HEK293T (cell line): ENCODE measurements around the gene CNBP.

Experiments
- CTCF ChIA-PET: fragments of 350-600 bp; formaldehyde crosslinking; extraction: SDS; loops from one replicate; lab custom pipeline; 2021; ENCODE audit warnings: antibody characterized with exemption, inconsistent platforms; lab: Yijun Ruan, JAX
- POLR2A ChIA-PET: fragments of 350-600 bp; formaldehyde crosslinking; extraction: SDS; loops from one replicate; lab custom pipeline; 2020; ENCODE audit warnings: antibody characterized with exemption, inconsistent platforms; lab: Yijun Ruan, JAX
- DNase-seq: peaks from one replicate; pipeline ENCODE4 v3.0.0; 2012; ENCODE audit warnings: mixed read lengths; ENCODE audit errors: extremely low spot score
- ARNT ChIP-seq: fragments of 450-650 bp; IDR thresholded peaks from 2 replicates; pipeline ENCODE4 v1.6.1; 2017; ENCODE audit warnings: mild to moderate bottlenecking
- BHLHE40 ChIP-seq: fragments of 450-650 bp; IDR thresholded peaks from 2 replicates; pipeline ENCODE4 v1.6.1; 2016; ENCODE audit warnings: mild to moderate bottlenecking, moderate library complexity, borderline replicate concordance
- CTBP1 ChIP-seq: fragments of 450-650 bp; IDR thresholded peaks from 2 replicates; pipeline ENCODE4 v1.6.1; 2016; ENCODE audit warnings: borderline replicate concordance
- ELF4 ChIP-seq: fragments of 450-650 bp; IDR thresholded peaks from 2 replicates; pipeline ENCODE4 v1.6.1; 2017; ENCODE audit warnings: antibody characterized with exemption
- FOXA1 ChIP-seq: fragments of 450-650 bp; IDR thresholded peaks from 2 replicates; pipeline ENCODE4 v1.6.1; 2016; ENCODE audit warnings: mild to moderate bottlenecking
- FOXK2 ChIP-seq: fragments of 450-650 bp; IDR thresholded peaks from 2 replicates; pipeline ENCODE4 v1.6.1; 2016; ENCODE audit warnings: mild to moderate bottlenecking
- FOXM1 ChIP-seq: fragments of 450-650 bp; IDR thresholded peaks from 2 replicates; pipeline ENCODE4 v1.6.1; 2017; ENCODE audit warnings: mild to moderate bottlenecking, borderline replicate concordance
- HDGF ChIP-seq: fragments of 450-650 bp; IDR thresholded peaks from 2 replicates; pipeline ENCODE4 v1.6.1; 2017; ENCODE audit warnings: antibody characterized with exemption, borderline replicate concordance
- L3MBTL2 ChIP-seq: fragments of 450-650 bp; conservative IDR thresholded peaks from 2 replicates; pipeline ENCODE4 v1.6.1; 2016; ENCODE audit warnings: mild to moderate bottlenecking
- LEF1 ChIP-seq: fragments of 450-650 bp; IDR thresholded peaks from 2 replicates; pipeline ENCODE4 v1.6.1; 2017; ENCODE audit warnings: mild to moderate bottlenecking, borderline replicate concordance
- NFRKB ChIP-seq: fragments of 450-650 bp; IDR thresholded peaks from 2 replicates; pipeline ENCODE4 v1.6.1; 2016; ENCODE audit warnings: mild to moderate bottlenecking, moderate library complexity
- SP1 ChIP-seq: fragments of 450-650 bp; IDR thresholded peaks from 2 replicates; pipeline ENCODE4 v1.6.1; 2017
- SUZ12 ChIP-seq: fragments of 450-650 bp; IDR thresholded peaks from 2 replicates; pipeline ENCODE4 v1.6.1; 2016; ENCODE audit warnings: mild to moderate bottlenecking
- TARDBP ChIP-seq: fragments of 450-650 bp; IDR thresholded peaks from 2 replicates; pipeline ENCODE4 v1.6.1; 2016
- ZNF384 ChIP-seq: fragments of 450-650 bp; IDR thresholded peaks from 2 replicates; pipeline ENCODE4 v1.6.1; 2016
- TF ChIP-seq, protein P1 (sequence below): fragments of 450-650 bp; IDR thresholded peaks from 2 replicates; pipeline ENCODE4 v1.6.1; 2016

The CNBP gene

DNA sequence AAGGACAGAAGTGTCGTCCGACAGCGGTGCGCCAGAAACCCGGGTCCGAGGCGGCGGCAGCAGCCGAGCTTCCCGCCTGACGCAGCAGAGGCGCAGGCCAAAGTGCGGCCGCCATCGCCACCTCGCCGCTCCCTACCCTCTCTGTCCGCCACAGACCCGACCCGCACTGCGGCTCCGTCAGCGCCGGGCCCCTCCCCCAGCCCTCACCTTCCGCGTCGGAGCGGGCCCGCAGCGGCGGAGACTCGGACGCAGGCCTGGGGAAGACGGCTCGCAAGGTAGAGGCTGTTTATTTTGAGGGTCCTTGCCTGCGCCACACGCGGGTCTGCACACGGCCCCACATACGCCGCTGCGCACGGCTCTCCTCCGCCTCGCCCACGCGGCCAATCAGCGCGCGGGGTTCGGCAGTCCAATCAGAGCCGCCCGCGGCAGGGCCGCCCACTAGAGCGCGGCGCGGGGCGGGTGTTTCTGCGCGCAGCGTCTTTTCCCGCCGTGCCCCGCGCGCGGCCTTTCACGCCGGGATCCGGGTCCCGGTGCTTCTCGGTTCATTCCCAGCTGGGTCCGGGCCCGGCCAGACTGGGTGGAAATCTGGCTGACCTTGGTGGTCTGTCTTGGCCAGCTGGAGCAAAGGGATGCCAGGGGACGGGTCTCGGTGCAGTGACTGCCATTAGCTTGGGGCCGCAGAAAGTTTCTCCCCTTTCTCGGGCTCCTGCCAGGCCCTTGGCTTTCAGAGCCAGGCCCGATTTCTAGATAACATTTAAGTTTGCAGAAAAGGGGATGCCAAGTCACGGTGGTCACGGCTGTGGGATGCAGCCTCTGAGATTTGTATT lies at the start of gene CNBP:
Gene CNBP (minus strand): TSS at position 328 of the 827 bp plus-strand sequence. CDS start 12,139 bp downstream, outside the sequence.
- ChIA-PET POLR2A (interaction anchor here (0.5 to 3.6 kb wide), 9 partner anchors 12 to 130 kb away, joined by 3 to 15 read pairs (median 4); no protein-coding TSS in a partner anchor), CTCF (no interaction called here)
- TF ChIP-seq FOXA1 (no peak), ELF4 (peak; percentile 59), L3MBTL2 (peak; percentile 60), ZNF384 (no peak), SUZ12 (no peak), FOXM1 (no peak)
- peak; percentile 93 for DNase-seq

DNA sequence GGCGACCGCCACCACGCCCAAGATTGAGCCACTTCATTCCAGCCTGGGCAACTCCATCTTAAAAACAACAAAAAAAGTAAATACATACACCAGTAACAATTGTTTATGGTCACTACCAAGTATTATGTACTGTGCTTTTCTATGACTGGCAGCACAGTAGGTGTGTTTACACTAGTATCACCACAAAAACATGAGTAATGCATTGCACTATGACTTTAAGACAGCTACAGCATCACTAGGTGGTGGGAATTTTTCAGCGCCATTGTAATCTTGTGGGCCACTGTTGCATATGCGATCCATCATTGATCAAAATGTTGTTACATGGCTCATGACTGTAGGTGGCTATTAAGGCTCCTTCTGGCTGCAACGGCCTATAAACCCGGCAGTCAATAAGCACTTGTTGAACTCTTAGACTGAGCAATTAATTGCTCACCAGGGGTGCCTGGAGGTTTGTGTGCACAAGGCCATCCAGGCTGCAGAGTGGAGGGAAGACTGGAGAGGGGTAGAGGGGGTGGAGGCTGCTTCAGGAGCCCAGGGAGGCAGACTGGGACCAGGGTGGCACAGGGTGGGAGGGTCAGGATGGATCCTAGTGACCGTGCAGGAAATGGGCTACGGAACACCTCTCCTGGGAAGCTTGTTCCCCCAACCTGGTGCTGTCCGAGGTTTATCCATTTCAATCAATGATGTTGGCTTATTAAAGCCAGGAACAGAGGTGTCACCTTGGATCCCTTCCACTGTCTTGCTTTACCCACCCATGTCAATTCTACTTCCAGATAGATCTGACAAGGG lies 47.8 kb upstream of the CNBP start:
- TF ChIP-seq, protein P1, sequence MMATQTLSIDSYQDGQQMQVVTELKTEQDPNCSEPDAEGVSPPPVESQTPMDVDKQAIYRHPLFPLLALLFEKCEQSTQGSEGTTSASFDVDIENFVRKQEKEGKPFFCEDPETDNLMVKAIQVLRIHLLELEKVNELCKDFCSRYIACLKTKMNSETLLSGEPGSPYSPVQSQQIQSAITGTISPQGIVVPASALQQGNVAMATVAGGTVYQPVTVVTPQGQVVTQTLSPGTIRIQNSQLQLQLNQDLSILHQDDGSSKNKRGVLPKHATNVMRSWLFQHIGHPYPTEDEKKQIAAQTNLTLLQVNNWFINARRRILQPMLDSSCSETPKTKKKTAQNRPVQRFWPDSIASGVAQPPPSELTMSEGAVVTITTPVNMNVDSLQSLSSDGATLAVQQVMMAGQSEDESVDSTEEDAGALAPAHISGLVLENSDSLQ = 0 out of 2 replicates have a peak, but pooled peaks have one; percentile 31
- no peak for TF ChIP-seq LEF1
- ChIA-PET POLR2A (no interaction called here), CTCF (no interaction called here)
- DNase-seq = no peak

DNA sequence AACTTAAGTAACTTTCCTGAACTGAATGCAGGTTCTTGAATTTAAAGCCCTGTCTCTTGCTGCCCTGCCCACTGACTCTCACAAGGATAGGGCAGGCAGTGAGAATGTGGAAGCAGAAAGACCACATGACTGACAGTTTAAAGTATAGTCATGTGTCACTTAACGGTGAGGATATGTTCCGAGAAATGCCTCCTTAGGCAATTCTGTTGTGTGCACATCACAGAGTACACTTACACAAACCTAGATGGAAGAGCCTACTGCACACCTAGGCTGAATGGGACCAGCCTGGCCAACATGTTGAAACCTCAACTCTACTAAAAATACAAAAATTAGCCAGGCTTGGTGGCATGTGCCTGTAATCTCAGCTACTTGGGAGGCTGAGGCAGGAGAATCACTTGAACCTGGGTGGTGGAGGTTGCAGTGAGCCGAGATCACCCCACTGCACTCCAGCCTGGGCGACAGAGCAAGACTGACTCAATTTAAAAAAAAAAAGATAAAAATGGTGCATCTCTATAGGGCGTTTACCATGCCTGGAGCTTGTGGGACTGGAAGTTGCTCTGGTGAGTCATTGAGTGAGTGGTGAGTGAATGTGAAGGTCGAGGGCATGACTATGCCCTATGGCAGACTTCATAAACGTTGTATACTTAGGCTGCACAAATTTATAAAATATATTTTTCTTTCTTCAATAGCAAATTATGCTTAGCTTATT lies 46.8 kb upstream of the CNBP start:
- DNase-seq = no peak
- ChIA-PET CTCF (no interaction called here), POLR2A (no interaction called here)
- TF ChIP-seq, protein P1 = 0 out of 2 replicates have a peak, but pooled peaks have one; percentile 6
- TF ChIP-seq FOXA1 (no peak), FOXM1 (no peak), ARNT (no peak), SUZ12 (no peak)

DNA sequence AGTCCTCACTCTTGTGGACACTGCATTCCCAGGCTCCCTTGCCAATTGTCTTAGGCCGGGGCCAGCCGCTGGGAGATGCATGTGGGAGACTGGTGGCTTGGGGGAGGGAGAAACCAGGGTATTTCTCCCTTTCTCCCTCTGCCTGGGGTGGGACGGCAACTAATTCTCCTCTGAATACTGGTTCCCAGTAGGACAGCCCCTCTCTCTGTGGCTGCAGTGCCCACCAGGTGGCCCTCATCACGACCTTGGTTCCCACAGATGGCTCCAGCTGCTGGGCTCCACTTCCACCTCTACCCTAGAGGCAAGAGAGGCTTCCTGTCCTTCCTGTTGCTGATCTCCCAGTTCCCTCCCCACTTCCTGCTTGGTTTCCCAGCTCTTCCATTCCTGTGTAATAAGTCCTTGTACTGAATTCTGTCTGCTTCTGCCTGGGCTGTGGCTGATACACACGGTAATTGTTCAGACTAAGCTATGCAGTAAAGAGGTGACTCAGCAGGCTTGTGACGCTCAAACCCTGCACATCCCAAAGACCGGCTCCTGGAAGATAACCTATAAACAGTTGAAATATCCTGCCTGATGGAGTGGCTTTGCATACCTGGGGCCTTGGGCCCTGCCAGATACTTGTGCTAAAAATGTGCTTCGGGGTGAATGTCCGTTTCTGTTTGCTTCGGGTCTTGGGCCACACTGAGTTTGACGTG lies 45.3 kb upstream of the CNBP start:
- no peak for DNase-seq
- ChIA-PET POLR2A (interaction anchor here (1.0 to 1.3 kb wide), 3 partner anchors 20 to 45 kb away, joined by 3 to 4 read pairs (median 4); partner anchors contain the start of genes CNBP and COPG1), CTCF (interaction anchor here (0.9 to 1.0 kb wide), 2 partner anchors 11 to 87 kb away, joined by 3 to 4 read pairs; a partner anchor contains a TSS)
- TF ChIP-seq L3MBTL2 (no peak), HDGF (no peak), ARNT (no peak), LEF1 (no peak), FOXK2 (no peak), ZNF384 (no peak), TARDBP (no peak), CTBP1 (no peak), FOXA1 (no peak), ELF4 (no peak), FOXM1 (no peak), NFRKB (no peak), BHLHE40 (no peak), SP1 (no peak)
- TF ChIP-seq, protein P1 = no peak

DNA sequence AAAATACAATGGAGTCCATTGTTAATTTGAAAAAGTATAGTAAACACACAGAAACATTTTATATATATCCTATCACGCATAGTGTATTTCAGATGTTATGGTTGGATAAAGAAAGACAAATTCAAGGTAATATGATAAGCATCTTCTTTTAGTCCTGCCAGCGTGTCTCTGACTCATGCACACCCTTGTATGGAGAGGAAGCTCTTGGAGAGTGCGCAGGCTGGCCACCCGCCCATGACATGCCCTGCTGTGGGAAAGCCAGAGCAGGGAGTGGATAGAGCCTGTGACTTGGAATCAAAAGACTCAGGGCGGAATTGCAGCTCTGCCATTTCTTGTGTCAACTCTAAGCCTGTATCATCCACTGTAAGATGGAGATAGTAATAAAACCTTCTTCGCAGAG lies 42.7 kb upstream of the CNBP start:
- DNase-seq = no peak
- POLR2A ChIA-PET = interaction anchor here (1.5 kb wide), 1 partner anchor 15 kb away, joined by 5 read pairs; no protein-coding TSS in a partner anchor
- TF ChIP-seq HDGF (no peak), ELF4 (no peak), LEF1 (no peak), ARNT (no peak), L3MBTL2 (no peak), TARDBP (no peak), CTBP1 (no peak), FOXM1 (no peak), SUZ12 (no peak)
- TF ChIP-seq, protein P1 = no peak
- CTCF ChIA-PET = interaction anchor here (2.1 to 2.3 kb wide), 2 partner anchors 10 to 19 kb away, joined by 6 to 14 read pairs; no protein-coding TSS in a partner anchor
